ENCODE results near the gene PLEK. TPM values are rescaled to one million over a fixed set of nuclear protein-coding genes. Genes with fewer than 3 reads are reported as not detected.
"Not testable (repeated sequence)": the region's sequence is repeated elsewhere in the genome, so short reads cannot be mapped to it uniquely, and the experiment has no call there.

PLEK gene
- polyA plus RNA-seq, 4 donors, result 3.9 to 10.5 (median 6.6) TPM

DNA sequence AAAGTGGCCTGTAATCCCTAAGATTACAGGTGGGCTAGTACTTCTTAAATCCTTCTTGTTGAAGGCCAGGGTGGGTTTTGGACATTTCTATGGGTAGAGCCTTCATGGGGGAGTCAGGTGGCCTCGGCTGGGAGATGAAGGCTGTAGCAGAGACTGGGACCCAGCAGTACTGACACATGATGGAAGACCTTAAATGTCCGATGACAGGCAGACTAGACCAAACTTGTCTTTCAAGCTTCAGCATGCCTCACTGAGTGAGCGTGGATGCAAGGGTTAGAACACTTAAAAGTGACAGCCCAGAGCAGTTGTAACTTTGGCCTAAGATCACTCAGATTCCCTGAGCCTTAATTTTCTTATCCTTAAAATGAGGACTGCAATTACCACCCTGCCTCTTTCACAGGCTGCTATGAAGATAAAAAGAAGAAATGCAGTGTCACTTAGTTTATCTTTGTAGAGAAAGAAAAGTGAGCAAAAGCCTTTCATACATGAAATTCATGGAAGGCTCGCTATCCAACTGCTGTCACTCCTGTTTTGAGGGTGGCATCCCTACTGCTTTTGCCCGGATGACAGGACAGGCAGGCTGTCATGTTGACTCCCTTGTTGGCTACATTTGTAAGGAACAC is 19.5 kb downstream of the PLEK start:
- DNase-seq (ENCODE audit: low read depth in 4 of 4, low spot score in 3 of 4), result no peak

DNA sequence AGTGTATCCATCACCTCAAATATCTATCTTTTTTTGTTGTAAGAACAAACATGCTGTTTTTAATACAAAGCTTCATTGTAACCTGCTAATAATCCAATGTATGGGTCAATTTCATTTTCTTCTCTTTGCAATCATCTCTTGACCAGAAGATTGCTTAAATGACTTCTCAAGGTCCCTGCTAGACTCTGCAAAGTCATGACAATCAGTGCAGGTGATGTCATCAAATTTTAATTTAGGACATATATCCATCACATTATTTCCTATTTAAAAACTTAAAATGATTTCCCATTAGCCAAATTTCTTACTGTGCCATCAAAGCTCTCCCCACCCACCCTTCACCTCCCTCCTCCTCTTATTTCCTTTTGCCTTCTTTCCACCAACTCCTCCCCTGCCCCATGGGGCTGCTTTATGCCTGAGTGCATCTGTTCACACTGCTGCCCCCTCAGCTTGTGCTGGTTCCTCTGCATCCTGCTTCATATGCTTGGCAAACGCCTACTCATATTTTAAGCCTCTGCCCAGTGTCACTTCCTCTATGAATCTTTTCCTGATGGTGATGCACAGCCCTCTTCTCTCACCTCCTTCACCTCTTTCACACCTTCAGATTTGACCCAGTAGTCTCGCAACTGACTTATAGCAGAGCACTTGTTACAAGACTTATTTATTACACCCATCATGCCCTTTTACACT is 20.3 kb downstream of the PLEK start:
- DNase-seq (ENCODE audit: low read depth in 4 of 4, low spot score in 3 of 4), result no peak

DNA sequence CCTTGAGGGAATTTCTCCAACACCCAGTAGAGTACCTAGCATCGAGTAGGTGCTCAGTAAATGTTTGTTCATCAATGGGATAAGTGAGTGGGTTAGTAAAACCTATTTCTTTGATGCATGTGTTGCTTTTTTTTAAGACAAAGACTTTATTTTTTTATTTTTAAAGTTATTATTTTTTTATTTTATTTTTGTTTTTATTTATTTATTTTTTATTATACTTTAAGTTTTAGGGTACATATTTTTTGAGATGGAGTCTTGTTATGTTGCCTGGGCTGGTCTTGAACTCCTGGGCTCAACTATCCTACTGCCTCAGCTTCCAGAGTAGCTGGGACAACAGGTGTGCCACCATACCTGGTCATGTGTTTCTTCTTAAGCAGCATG is 20.8 kb downstream of the PLEK start:
- no peak for DNase-seq (ENCODE audit: low read depth in 4 of 4, low spot score in 3 of 4)

DNA sequence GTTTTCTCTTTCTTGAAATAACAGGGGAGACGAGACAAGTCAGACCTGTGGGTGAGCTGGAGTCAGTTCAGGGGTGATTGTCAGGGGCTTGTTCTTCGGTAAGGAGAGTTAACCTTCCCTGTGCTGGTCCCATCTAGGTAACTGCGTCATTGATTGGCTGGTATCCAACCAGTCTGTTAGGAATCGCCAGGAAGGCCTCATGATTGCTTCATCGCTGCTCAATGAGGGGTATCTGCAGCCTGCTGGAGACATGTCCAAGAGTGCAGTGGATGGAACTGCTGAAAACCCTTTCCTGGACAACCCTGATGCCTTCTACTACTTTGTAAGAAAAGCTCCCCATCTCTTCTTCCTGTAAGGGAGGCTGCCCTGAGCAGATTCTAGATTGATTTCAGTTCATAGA is 21.3 kb downstream of the PLEK start:
- no peak for DNase-seq (ENCODE audit: low read depth in 4 of 4, low spot score in 3 of 4)

DNA sequence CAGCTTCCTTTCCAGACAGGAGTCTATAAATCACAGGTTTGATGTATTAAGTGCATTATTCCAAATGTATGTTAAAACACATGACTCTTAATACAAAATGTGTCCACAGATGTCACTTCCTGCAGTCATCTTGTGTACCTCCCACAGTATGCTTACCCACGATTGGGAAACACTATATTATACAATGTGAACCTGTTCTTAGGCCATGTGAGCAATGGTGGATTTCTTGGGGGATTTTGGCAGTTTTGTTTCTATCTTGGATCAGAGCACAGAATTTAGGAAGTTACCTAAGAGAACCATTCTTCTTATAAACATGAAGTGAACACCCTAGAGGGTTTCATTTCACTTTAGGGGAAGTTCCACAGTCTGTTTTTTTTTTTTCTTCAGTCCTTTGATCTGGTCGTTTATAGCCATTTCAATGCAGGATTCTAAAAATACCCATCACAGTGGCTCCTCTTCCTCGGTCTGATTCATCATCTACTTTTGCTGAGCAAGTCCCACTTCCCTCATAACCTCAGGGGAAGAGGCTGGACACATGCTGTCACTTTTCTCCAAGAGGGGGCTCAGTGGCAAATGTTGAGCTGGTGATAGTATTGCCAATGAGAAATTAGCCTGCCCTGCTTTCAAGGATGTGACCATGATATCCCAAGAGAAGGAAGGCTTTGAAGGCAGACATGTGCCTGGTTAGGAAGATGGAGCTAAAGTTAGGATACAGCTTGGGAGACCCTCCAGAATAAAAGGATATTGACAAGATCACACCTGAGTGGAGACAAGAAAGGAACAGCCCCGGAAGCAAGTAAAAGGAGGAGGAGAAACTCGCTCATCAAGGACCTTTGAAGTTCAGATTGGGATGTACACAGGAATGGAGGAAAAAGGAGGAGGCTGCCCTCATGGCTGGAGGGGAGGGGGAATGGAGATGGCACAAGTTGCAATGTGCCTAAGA is 22.6 kb downstream of the PLEK start:
- DNase-seq (ENCODE audit: low read depth in 4 of 4, low spot score in 3 of 4), result no peak

DNA sequence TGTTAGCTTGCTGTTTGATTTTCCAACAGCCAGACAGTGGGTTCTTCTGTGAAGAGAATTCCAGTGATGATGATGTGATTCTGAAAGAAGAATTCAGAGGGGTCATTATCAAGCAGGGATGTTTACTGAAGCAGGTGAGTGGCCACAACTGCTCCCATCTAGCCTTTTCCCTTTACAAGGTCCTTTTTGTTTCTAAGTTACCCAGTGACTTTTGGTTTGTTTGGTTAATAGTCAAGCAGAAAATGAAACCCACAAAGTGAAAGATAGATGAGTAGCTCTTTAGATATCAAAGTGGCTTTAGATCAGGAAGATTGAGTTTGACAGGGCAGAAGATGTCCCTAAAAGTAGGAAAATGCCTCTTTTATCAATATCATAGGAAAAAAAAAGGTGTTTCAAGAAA is 23.3 kb downstream of the PLEK start:
- DNase-seq (ENCODE audit: low read depth in 4 of 4, low spot score in 3 of 4), result no peak

DNA sequence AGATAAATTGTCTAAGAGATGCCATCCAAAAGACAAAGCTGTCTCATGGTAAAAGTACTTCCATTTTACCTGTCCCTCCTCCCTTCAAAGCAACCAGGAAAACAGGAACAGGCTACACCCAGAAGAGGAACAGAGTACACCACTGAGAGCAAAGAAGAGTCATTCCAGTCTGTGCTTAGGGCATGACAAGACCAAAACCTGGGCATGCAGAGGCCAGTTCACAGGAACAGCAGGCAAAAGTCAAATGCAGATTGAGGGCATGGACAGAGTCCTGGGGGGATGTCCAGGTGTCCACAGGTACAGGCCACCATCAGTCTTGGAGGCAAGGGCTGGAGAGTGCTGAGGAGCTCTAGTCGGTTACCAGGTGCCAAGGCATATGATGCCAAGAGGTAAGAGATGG is 23.7 kb downstream of the PLEK start:
- DNase-seq (ENCODE audit: low read depth in 4 of 4, low spot score in 3 of 4), result no peak

DNA sequence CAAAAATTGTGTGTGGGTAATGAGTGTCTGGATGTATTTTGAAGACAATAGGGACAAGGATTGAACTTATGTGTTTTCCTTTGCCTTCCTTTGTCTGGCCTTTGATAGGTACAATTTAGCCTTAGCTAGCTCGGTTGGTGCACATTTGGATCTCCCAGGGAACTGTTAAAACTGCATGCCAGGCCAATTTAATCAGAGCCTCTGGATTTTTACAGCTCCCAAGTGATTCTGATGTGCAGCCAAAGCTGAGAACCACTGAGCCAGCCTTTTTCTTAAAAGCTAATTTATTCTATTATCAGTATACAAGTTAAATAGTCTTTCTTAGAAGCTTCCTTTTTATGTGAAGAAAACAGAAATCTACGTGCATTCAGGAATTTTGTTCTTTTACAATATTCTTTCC is 25.0 kb downstream of the PLEK start:
- DNase-seq (ENCODE audit: low read depth in 4 of 4, low spot score in 3 of 4), result no peak

DNA sequence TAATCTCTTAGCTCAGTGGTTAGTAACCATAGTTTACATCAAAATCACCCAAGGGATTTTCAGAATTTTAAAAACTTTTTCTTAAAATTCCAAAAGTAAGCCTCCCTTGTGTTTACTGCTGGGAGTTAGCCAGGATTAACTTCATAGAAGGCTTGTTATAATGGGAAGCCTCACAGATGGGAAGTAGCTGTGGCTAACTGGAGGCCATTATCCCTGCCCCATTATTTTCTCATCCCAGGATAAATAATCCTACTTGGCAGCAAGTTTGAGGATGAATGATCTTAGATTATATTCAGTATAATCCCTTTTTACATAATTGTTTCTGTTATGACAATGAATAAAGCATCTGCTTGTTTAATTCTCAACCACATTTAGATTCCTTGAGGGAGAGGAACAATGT is 25.5 kb downstream of the PLEK start:
- no peak for DNase-seq (ENCODE audit: low read depth in 4 of 4, low spot score in 3 of 4)

DNA sequence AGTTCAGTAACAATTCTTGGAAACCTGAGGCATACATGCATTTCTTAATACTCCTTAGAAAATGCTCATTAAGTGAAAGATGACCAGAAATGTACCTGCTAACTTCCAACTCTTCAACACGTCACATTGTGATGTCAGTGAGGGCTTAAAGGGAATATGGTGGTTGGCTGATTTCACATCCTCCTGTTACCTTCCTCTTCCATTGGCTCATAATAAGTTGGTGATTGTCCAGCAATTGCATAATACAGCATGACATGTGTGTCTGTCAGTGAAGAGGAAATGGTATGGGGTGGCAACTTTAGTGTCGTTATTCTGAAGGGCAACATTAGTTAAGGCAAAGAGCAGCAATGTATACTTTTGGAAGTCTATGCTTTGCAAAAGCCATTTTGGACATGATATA is 26.0 kb downstream of the PLEK start:
- no peak for DNase-seq (ENCODE audit: low read depth in 4 of 4, low spot score in 3 of 4)

DNA sequence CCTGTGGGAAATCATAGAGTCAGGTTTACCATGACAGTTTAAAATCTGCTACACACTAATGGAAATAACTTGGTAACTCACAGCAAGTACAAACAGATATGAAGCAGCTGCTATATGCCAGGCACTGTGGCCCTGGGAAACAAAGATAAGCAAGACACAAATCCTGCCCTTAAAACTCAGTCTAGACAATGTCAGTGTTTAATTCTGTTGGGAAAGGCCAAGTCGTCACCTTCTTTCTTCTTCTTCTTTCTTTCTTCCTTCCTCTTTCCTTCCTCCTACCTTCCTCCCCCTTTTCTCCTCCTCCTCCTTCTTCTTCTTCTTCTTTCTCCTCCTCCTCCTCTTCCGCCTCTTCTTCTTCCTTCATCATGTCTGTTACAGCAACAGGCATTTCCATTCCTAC is 26.8 kb downstream of the PLEK start:
- no peak for DNase-seq (ENCODE audit: low read depth in 4 of 4, low spot score in 3 of 4)

DNA sequence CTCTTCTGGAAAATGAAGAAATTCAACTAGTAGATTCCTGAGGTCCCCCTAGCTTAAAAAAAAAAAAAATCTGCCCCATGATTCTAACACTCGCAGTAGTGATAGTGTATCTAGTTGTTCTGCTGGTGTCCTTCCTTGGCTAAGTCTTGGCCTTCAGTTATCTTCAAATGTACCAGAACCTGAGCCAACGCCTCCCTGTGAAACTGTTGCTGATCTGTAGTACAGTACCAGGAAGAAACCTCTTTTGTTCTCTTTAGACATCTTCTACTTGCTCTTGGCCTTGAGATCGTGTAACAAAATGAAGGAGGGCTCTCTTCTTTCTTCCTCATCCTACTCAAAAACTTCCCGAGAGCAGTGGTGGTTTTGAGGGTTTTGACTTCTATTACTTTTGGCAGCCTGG is 31.0 kb downstream of the PLEK start:
- DNase-seq (ENCODE audit: low read depth in 4 of 4, low spot score in 3 of 4), result no peak

DNA sequence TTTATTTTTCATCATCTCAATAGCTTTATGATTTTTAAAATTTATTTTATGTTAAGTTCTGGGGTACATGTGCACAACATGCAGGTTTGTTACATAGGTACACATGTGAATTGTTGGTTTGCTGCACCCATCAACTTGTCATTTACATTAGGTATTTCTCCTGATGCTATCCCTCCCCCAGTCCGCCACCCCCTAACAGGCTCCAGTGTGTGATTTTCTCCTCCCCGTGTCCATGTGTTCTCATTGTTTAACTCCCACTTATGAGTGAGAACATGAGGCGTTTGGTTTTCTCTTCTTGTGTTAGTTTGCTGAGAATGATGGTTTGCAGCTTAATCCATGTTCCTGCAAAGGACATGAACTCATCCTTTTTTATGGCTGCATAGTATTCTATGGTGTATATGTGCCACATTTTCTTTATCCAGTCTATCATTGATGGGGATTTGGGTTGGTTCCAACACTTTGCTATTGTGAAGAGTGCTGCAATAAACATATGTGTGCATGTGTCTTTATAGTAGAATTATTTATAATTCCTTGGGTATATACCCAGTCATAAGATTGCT is 32.7 kb downstream of the PLEK start:
- DNase-seq (ENCODE audit: low read depth in 4 of 4, low spot score in 3 of 4), result not testable (repeated sequence)

DNA sequence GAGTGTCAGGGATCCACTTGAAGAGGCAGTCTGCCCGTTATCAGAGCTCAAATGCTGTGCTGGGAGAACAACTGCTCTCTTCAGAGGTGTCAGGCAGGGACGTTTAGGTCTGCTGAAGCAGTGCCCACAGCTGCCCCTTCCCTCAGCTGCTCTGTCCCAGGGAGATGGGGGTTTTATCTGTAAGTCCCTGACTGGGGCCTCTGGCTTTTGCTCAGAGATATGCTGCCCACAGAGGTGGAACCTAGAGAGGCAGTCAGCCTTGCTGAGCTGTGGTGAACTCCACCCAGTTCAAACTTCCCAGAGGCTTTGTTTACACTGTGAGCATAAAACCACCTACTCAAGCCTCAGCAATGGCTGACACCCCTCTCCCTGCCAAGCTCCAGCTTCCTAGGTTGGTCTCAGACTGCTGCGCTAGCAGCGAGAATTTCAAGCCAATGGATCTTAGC is 38.1 kb downstream of the PLEK start:
- no peak for DNase-seq (ENCODE audit: low read depth in 4 of 4, low spot score in 3 of 4)

DNA sequence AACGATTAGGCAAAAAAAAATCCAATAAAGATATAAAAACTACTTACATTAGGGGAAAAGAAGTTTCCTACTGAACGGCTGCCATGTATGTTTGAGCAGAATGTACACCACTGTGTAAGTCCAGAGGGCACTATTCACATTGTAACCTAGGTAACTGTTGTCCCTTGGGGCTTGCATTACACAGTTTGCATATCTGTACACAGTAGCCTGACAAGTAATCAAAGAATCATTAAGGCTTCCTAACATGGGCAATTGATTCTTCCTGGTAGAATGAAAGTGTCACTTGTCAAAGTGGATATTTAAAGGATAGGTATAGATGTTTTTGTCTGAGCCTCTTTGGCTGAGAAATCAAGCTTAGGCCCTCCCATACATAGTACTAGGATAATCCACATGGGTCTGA is 39.1 kb downstream of the PLEK start:
- no peak for DNase-seq (ENCODE audit: low read depth in 4 of 4, low spot score in 3 of 4)

DNA sequence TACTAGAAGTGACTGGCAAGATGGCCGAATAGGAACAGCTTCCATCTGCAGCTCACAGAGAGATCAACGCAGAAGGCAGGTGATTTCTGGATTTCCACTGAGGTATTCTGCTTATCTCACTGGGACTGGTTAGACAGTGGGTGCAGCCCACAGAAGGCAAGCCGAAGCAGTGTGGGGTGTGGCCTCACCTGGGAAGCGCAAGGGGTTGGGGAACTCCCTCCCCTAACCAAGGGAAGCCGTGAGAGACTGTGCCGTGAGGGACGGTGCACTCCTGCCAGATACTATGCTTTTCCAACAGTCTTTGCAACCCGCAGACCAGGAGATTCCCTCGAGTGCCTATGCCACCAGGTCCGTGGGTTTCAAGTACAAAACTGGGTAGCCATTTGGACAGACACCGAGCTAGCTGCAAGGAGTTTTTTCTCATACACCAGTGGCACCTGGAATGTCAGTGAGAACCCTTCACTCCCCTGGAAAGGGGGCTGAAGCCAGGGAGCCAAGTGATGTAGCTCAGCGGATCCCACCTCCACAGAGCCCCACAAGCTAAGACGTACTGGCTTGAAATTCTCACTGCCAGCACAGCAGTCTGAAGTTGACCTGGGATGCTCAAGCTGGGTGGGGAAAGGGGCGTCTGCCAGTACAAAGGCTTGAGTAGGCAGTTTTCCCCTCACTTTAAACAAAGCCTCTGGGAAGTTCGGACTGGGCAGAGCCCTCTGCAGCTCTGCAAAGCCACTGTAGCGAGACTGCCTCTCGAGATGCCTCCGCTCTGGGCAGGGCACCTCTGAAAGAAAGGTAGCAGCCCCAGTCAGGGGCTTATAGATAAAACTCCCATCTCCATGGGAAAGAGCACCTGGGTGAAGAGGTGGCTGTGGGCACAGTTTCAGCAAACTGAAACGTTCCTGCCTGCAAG is 40.1 kb downstream of the PLEK start:
- DNase-seq (ENCODE audit: low read depth in 4 of 4, low spot score in 3 of 4), result no peak

DNA sequence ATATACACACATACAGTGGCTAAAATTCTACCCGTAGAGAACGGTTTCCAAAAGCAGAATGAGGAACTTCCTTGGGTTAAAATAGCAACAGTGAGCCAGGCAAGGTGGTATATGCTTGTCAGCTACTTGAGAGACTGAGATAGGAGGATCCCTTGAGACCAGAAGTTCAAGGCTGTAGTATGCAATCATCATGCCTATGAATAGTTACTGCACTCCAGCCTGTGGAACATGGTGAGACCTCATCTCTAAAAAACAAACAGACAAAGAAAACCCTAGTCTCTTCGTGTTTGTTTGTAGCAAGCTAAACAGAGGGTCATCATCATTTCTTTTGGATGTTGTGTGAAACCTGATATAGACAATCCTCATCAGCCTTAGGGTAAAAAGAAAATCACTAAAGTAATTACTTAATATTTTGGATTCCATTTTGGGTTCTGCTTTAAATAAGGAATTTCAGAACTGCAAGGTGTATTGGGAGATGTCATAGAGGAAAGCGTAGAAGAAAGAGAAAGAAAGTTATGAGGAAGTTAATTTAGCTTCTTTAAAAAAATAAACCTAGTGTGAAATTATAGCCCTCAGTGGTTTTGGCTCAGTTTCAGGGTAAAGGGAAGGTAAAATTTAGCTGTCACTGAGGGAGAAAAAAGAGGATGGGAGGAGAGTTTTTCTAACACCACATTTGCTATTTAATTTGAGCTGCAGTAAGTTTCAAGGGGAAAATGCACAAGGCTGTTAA is 46.5 kb downstream of the PLEK start:
- DNase-seq (ENCODE audit: low read depth in 4 of 4, low spot score in 3 of 4), result no peak

DNA sequence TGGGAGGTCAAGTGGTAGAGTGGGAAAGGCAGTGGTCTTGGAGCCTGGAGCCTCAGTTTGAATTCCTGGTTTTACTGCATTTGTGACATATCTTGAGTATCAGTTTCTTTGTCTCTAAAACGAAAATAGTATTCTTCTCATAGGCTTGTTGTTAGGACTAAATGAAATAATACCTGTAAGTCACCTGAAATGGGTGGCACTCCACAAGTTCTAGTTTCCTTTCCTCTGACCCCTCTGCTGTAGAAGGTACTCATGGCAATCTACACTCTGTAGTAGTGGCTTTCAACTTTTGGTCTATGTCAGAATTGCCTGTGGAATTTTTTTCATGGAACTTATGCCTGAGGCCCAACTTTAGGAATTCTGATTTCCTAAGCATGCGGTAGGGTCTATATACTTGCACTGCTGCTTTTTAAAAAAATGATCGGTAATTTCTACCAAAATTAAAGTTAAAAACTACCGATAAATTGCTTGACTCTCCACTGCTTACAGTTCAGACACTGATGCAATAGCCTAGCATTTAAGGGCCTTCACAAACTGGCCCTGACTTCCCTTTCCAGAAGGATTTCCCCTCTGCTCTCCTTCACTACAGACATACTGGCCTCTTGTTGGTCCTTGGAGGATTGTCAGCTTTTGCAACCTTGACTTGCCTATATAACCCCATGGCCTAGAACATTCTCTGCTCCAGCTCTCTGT is 47.2 kb downstream of the PLEK start:
- DNase-seq (ENCODE audit: low read depth in 4 of 4, low spot score in 3 of 4), result no peak

DNA sequence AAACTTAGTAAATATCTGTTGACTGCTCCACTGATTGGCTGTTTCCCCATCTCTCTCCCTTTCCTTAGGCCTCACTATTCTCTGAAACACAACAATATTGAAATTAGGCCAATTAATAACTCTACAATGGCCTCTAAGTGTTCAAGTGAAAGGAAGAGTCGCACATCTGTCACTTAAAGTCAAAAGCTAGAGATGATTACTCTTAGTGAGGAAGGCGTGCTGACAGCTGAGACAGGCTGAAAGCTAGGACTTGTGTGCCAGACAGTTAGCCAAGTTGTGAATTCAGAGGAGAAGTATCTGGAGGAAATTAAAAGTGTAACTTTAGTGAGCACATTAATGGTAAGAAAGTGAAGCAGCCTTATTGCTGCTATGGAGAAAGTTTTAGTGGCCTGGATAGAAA is 48.4 kb downstream of the PLEK start:
- DNase-seq (ENCODE audit: low read depth in 4 of 4, low spot score in 3 of 4), result no peak
